SH-SY5Y (cell line): ENCODE data around the gene MRM3.

Source experiments
- GATA2 ChIP-seq: IDR thresholded peaks from 2 replicates; pipeline ENCODE4 v1.6.1; 2011; ENCODE audit warnings: mild to moderate bottlenecking, low read depth, low read length
- GATA3 ChIP-seq: IDR thresholded peaks from 2 replicates; pipeline ENCODE4 v1.6.1; 2011; ENCODE audit warnings: low read depth, mild to moderate bottlenecking, low read length, moderate library complexity

MRM3 gene

DNA sequence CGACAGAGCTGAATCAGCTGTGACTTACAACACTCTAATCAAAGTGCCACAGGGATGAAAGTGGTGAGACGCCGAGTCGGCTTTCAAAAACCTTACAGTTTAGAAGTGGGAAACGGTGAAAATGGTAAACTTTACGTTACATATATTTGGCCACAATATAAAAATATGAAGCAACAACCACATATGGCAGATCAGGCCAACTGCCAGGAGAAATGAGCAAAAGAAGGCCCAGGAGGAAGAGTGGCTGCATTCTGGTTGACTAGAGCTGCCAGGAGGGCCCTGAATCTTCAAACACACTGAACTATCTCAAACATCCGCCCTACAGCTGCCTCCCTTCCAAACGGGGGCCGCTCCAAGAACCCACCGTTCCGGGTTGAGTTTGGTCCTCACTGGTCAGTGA is 56.3 kb downstream of the MRM3 start:
- TF ChIP-seq GATA3, result no peak
- no peak for TF ChIP-seq GATA2

DNA sequence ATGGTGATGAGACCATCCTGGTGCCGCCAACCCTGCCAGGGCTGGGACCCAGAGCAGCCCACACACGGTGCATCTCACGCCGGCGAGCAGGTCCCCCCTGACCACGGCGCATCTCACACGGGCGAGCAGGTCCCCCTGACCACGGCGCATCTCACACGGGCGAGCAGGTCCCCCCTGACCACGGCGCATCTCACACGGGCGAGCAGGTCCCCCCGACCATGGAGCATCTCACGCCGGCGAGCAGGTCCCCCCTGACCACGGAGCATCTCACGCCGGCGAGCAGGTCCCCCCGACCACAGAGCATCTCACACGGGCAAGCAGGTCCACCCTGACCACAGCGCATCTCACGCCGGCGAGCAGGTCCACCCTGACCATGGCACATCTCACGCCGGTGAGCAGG is 59.2 kb downstream of the MRM3 start:
- TF ChIP-seq GATA2, result no peak
- no peak for TF ChIP-seq GATA3
